GM23338 (cell line): Measurements from ENCODE around the gene KLHL1.

Experiments used
- CREB1 ChIP-seq: fragments of 250-450 bp; sonication (Bioruptor Pico); IDR thresholded peaks from 2 replicates; pipeline ENCODE4 v1.5.0; 2020; ENCODE audit warnings: low read depth, mild to moderate bottlenecking, moderate library complexity
- EZH2 ChIP-seq: fragments of 200-600 bp; sonication (generic); IDR thresholded peaks from one replicate; pipeline ENCODE4 v1.8.0; 2017; ENCODE audit warnings: antibody characterized with exemption, mild to moderate bottlenecking, low read depth; ENCODE audit not compliant: unreplicated experiment
- EZH2phosphoT487 ChIP-seq: fragments of 200-600 bp; sonication (generic); IDR thresholded peaks from one replicate; pipeline ENCODE4 v1.8.1; 2018; ENCODE audit warnings: antibody characterized with exemption; ENCODE audit not compliant: unreplicated experiment
- JUNB ChIP-seq: IDR thresholded peaks from one replicate; pipeline ENCODE4 v1.6.1; 2016; ENCODE audit warnings: antibody characterized with exemption; ENCODE audit not compliant: unreplicated experiment
- POLR2AphosphoS5 ChIP-seq: IDR thresholded peaks from 2 replicates; pipeline ENCODE4 v1.6.1; 2016; ENCODE audit warnings: antibody characterized with exemption, low read depth
- REST ChIP-seq: IDR thresholded peaks from one replicate; pipeline ENCODE4 v1.6.1; 2018; ENCODE audit warnings: antibody characterized with exemption; ENCODE audit not compliant: unreplicated experiment
- STAT1 ChIP-seq: IDR thresholded peaks from one replicate; pipeline ENCODE4 v1.6.1; 2016; ENCODE audit warnings: antibody characterized with exemption; ENCODE audit not compliant: unreplicated experiment
- TF ChIP-seq, protein P1 (sequence below), 2 experiments: fragments of 200-600 bp in 1 of 2; sonication (generic) in 1 of 2; conservative IDR thresholded peaks; 2 replicates each; pipeline versions ENCODE4 v1.5.1 to v1.6.1; 2016 to 2017; ENCODE audit warnings: antibody characterized with exemption in 2 of 2, low read depth in 2 of 2, mild to moderate bottlenecking in 2 of 2, moderate library complexity in 1 of 2

- TF ChIP-seq, protein P1, sequence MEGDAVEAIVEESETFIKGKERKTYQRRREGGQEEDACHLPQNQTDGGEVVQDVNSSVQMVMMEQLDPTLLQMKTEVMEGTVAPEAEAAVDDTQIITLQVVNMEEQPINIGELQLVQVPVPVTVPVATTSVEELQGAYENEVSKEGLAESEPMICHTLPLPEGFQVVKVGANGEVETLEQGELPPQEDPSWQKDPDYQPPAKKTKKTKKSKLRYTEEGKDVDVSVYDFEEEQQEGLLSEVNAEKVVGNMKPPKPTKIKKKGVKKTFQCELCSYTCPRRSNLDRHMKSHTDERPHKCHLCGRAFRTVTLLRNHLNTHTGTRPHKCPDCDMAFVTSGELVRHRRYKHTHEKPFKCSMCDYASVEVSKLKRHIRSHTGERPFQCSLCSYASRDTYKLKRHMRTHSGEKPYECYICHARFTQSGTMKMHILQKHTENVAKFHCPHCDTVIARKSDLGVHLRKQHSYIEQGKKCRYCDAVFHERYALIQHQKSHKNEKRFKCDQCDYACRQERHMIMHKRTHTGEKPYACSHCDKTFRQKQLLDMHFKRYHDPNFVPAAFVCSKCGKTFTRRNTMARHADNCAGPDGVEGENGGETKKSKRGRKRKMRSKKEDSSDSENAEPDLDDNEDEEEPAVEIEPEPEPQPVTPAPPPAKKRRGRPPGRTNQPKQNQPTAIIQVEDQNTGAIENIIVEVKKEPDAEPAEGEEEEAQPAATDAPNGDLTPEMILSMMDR (conservative IDR thresholded peaks at IDR 0.05; ENCODE audit: low read depth in 2 of 2) = no peak
- no peak for TF ChIP-seq EZH2
- TF ChIP-seq REST = no peak
- no peak for TF ChIP-seq EZH2phosphoT487
- no peak for TF ChIP-seq POLR2AphosphoS5
- TF ChIP-seq JUNB = no peak
- no peak for TF ChIP-seq CREB1 (CRISPR knock-in tag)
- no peak for TF ChIP-seq STAT1
These were observed 251.9 kb downstream of the KLHL1 start for GRCh38 chr13:69856331-69856730.
